RCC 7860 (cell line): ENCODE data around the gene NRXN2.

Source experiments
- DNase-seq: peaks from one replicate; pipeline ENCODE4 v3.0.0-alpha.2; 2015; ENCODE audit warnings: low spot score
- FAIRE-seq: peaks from 2 replicates; lab custom pipeline; 2012; peaks lifted over from hg19 to GRCh38; lab: Jason Lieb, UNC

NRXN2 gene

GRCh38 chr11:64633555-64634159, 89.3 kb downstream of the NRXN2 start:
- DNase-seq, result no peak
- FAIRE-seq, result no peak

GRCh38 chr11:64632654-64633053, 90.3 kb downstream of the NRXN2 start:
- no peak for FAIRE-seq
- DNase-seq, result no peak

DNA sequence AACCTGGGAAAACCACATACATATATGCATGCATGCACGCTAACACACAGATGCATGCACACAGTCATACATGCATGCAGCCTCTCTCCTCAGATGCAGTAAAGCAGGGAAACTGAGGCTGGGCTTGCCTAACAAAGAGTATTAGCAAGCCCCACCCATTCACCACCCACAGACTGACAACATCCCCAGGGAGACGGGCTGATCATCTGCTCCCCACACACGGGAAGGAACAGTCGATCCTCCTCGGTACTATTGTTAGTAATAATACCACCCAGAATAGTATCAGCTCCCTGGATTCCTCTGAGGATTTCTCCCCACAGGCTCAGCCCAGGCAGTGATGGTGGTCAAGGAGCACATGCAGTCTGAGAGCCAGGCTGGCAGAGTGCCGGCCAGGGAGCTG, 90.8 kb downstream of the NRXN2 start:
- no peak for DNase-seq
- FAIRE-seq, result no peak

DNA sequence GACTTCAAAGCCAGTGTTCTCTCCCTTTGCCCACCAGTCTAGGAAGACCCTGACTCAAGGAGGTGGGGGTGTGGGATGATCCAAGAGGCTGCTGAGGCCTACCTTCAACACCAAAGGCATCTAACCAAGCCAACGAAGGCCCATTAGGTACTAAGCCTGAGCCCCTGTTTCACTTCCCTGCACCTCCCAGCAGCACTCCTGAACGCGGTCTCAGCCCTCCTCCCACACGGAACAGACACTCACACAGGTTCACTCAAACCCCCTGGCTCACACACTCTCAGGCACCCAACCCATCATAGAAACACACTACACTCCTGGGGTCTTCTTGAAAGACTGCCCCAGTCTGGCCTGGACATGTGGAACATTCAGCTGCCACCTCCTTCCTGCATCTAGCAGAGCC, 91.3 kb downstream of the NRXN2 start:
- DNase-seq (no peak), FAIRE-seq (no peak)

DNA sequence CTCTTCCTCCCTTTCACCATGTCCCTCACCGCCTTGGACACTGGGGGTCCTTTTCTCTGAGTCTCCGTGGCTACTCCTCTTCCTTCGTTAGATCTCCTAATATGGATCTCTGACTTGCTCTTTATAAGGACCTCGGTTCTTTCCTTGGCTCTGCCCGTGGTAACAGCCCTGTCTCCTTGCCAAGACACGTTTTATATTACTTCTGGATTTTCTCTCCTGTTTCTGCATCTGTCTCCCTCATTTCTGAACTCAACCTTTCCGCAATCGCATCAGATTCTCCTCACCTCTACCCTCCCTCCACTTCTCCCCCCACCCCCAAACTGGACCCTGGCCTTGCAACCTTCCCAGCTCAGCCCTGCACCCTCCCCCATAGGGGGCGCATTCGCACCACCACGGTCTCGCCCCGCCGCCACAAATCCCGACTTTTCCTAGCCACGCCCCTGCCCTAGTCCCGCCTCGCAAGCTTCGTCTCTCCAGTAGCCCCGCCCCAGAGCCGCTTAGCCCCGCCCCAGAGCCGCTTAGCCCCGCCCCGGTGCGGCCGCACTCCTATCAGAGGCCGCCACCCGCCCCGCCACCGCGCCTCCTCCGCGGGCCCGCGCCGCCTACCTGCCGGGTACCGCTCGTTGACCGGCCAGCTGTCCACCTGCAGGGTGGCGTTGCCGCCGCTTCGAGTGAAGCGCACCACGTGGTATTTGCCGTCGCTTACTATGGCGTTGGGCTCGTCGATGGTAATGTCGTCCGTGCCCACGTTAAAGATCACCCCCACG, 93.0 kb downstream of the NRXN2 start:
- FAIRE-seq (no peak), DNase-seq (no peak)

- FAIRE-seq, result no peak
Observed at GRCh38 chr11:64629103-64629502, 93.9 kb downstream of the NRXN2 start.

DNA sequence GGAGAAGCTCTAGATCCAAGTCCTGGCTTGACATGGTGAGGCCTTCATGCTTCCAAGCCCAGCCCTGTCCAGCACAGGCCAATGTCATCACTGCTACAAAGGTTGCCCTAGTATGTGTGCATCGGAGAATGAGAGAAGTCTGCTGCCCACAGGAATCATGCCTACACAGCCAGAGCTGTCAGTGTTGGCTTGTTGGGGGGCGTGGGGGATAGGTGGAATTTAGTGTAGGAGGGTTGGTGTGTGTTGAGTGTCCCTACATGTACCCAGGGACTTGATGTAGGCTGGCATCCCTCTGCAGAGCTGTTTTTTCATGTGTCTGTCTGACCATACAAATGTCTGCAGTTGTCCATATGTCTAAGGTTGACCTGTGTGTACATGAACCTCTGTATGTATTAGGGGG, 94.4 kb downstream of the NRXN2 start:
- no peak for DNase-seq
- no peak for FAIRE-seq

More at GRCh38 chr11:64629103-64629502, 93.9 kb downstream of the NRXN2 start:
- DNase-seq, result no peak

DNA sequence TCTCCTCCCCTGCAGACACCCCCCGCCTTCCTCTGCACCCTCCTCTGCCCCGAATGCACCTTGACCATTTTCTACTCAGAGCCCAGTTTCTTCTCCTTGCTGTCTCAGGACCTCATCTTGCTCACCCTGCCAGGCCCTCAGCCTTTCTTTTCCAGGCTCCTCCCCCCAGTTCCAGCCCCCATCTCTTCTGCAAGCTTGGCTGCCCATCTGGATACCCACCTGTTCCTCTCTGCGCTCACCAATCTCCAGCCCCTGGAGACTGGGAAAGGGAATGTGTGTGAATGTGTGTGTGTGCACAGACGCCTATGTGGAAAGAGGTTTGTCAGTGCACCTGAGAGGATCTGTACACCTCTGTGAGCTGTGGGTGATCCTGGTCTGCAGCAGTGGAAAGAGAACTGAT, 95.6 kb downstream of the NRXN2 start:
- FAIRE-seq (no peak), DNase-seq (no peak)

DNA sequence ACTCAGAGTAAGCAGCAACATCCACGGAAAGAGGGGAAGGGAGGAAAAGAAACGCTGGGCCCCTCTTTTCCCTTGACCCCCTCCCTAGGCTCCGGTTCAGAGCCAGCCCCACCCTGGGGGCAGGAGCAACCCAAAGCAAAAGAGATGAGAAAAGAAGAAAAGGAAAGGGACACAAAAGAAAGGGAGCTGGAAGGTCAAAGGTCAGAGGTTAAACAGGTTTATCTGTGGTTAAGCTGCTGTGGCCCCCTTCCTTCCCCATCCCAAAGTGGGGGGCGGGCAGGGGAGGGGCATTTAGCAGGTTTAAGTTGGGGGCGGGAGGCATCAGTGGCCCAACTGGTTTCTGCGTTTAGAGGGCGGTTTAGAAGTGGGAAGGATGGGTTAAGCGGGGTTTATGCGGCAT, 96.4 kb downstream of the NRXN2 start:
- DNase-seq (no peak), FAIRE-seq (no peak)

GRCh38 chr11:64624883-64625481, 98.0 kb downstream of the NRXN2 start:
- no peak for DNase-seq
- FAIRE-seq, result no peak

DNA sequence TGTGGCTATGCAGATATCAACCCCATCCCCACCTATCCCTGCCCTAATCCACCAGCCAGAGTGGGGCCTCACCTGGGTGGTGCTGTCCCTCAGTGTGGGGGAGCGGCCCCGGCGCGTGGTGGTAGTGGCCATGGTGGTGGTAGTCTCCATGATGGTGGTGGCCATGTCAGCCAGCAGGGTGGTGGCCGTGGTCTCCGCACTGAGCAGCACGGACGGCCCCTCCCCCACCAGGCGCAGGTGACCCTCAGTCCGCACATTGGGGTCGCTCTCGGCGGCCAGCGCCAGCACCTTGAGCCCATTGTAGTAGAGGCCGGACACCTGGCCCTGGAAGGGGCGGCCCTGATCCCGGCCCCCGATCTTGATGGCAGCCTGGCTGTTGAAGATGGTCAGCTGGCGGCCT, 100.3 kb downstream of the NRXN2 start:
- FAIRE-seq, result no peak
- no peak for DNase-seq

- DNase-seq (no peak), FAIRE-seq (no peak)
Observed at GRCh38 chr11:64621283-64622019, 101.5 kb downstream of the NRXN2 start.

- DNase-seq, result no peak
- FAIRE-seq, result no peak
Observed at GRCh38 chr11:64620381-64620971, 102.5 kb downstream of the NRXN2 start.

GRCh38 chr11:64619811-64620380, 103.1 kb downstream of the NRXN2 start:
- FAIRE-seq, result no peak
- DNase-seq, result no peak

- no peak for DNase-seq
- no peak for FAIRE-seq
Observed at GRCh38 chr11:64619196-64619595, 103.8 kb downstream of the NRXN2 start.

DNA sequence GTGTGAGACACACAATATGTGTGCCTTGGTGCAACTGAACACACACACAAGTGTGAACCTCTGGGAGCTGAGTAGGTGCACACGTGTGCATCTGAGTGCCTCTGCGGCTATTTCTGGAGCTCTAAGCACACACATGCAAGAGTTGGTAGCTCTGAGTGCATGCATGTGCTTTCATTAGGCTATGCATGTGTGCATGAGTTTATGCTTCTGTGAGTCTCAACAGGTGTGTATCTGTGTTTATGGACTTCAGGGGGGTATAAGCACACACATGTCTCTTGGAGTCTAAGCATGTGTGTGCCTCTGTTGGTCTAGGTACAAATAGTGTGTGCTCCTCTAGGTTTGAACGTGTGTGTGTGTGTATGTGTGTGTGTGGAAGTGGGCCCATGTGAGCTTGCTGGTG, 106.2 kb downstream of the NRXN2 start:
- no peak for FAIRE-seq
- no peak for DNase-seq

GRCh38 chr11:64614917-64615316, 108.1 kb downstream of the NRXN2 start:
- DNase-seq (no peak), FAIRE-seq (no peak)

- no peak for DNase-seq
- no peak for FAIRE-seq
Observed at GRCh38 chr11:64613648-64614047, 109.3 kb downstream of the NRXN2 start.

DNA sequence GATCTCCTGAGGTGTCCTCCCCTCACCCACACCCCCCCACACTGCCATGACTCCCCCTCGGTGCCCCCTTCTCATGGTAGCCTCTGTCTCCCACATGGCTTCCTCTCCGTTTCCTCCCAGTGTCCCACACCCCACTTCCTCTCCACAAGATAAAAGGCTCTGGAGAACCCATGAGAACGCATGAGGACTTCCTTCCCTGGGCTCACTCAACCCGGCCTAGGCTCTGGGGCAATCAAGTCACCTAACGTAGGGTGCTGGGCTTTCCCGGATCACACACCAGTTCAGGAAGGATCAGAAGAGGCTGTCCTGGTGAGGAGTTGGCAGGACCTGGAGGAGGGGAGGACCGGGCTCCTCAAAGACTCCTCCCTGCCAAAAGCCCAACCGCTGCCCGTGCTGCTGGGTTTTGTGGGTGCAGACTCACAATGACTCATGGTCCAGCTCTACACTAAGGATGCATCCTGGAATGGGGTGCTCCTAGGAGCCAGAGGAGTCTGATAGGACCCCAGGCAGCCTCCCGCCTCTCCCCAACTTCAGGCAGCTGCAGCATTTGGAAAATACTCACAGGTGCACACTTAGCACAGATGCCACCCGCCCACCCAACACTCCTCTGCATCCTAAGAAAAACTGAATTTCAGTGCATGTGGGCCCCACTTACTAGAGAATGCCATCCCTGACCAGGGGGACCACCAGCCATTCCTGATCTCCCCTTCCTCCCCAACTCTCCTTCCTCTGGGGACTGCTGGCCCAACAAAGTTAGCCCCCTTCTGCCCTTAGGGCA, 110.9 kb downstream of the NRXN2 start:
- FAIRE-seq, result no peak
- no peak for DNase-seq

DNA sequence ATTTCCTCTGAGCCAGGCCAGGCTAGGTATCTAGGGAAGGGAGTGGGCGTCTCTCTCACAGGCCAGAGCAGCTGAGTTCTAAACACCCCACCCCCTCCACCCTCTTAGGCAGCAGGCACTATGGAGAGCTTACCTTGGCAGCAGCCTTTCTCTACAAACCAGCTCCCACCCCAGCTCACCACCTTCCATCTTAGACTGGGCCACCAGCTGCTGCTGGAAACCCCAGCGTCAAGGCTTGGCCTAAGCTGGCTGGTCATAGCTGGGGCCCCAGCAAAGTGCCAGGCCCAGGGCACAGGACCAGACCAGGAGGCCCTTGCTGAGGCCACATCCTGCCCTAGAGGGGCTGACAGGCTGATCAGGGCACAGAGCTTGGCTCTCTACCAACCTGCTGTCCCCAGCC, 111.8 kb downstream of the NRXN2 start:
- DNase-seq (no peak), FAIRE-seq (no peak)
